GM12874 (cell line): ENCODE results near the gene BBS9.

Experiments
- CTCF ChIP-seq: IDR thresholded peaks from 2 replicates; pipeline ENCODE4 v1.5.1; 2011; ENCODE audit warnings: low read depth, mild to moderate bottlenecking, control low read depth, low read length, moderate library complexity; ENCODE audit not compliant: insufficient read depth

BBS9 gene

GRCh38 chr7:33558549-33559323, 429.4 kb downstream of the BBS9 start:
- TF ChIP-seq CTCF, result no peak

GRCh38 chr7:33559324-33559710, 430.0 kb downstream of the BBS9 start:
- TF ChIP-seq CTCF, result no peak

GRCh38 chr7:33562996-33563395, 433.6 kb downstream of the BBS9 start:
- TF ChIP-seq CTCF, result no peak

GRCh38 chr7:33563651-33564050, 434.3 kb downstream of the BBS9 start:
- TF ChIP-seq CTCF, result no peak

GRCh38 chr7:33578166-33578565, 448.8 kb downstream of the BBS9 start:
- TF ChIP-seq CTCF, result no peak

GRCh38 chr7:33578881-33579672, 449.7 kb downstream of the BBS9 start:
- no peak for TF ChIP-seq CTCF

- no peak for TF ChIP-seq CTCF
Observed at GRCh38 chr7:33579673-33579960, 450.3 kb downstream of the BBS9 start.
